GM12878 (cell line): ENCODE results near the gene RCVRN. TPM values are rescaled to one million over a fixed set of nuclear protein-coding genes. Genes with fewer than 3 reads are reported as not detected.

Experiments
- ATAC-seq: fragments of 200-7000 bp; cut with Tn5 transposase; 3 replicates; pipeline ENCODE4 v1.9.1; 2020; ENCODE audit warnings: mild to moderate bottlenecking, moderate library complexity
- BruUV-seq: library from RNA; stranded (reverse); fragments of 400-500 nt; replicated peaks from 2 replicates; lab custom pipeline; 2021; lab: Mats Ljungman, UMichigan
- CTCF ChIA-PET: fragments of 300-600 bp; sonication (Branson Sonifier 250); formaldehyde crosslinking; extraction: SDS; loops from one replicate; lab custom pipeline; 2021; ENCODE audit warnings: inconsistent platforms; lab: Yijun Ruan, JAX
- POLR2A ChIA-PET: fragments of 350-600 bp; formaldehyde crosslinking; extraction: SDS; loops from one replicate; lab custom pipeline; 2021; ENCODE audit warnings: inconsistent platforms; lab: Charles Lee
- RAD21 ChIA-PET: fragments of 300-600 bp; sonication (Branson Sonifier 250); formaldehyde crosslinking; loops from one replicate; lab custom pipeline; 2023; ENCODE audit warnings: antibody characterized with exemption; ENCODE audit not compliant: unreplicated experiment; lab: Charles Lee
- SMC1A ChIA-PET: fragments of 300-600 bp; sonication (Branson Sonifier 250); formaldehyde crosslinking; loops from one replicate; lab custom pipeline; 2023; ENCODE audit not compliant: unreplicated experiment, uncharacterized antibody; lab: Charles Lee
- DNase-seq: peaks from one replicate; pipeline ENCODE4 v3.0.0-alpha.2; 2011; ENCODE audit warnings: low read depth, low spot score
- FAIRE-seq: peaks from 3 replicates; lab custom pipeline; 2011; peaks lifted over from hg19 to GRCh38; lab: Jason Lieb, UNC
- H2AFZ ChIP-seq: 2 replicates; pipeline ENCODE4 v1.6.0; 2011; ENCODE audit warnings: low read depth, low read length, control low read depth; ENCODE audit not compliant: control insufficient read depth
- H3K27ac ChIP-seq: 2 replicates; pipeline ENCODE4 v1.5.1; 2011; ENCODE audit warnings: control low read depth; ENCODE audit not compliant: control insufficient read depth, insufficient read depth
- H3K27me3 ChIP-seq, 2 experiments: replicated peaks in 1 of 2; 2 replicates each; pipeline versions ENCODE4 v1.6.0 to v1.6.1; 2011; ENCODE audit warnings: low read length in 1 of 2; ENCODE audit not compliant: control insufficient read depth in 2 of 2, insufficient read depth in 2 of 2
- H3K36me3 ChIP-seq, 2 experiments: 2 replicates each; pipeline ENCODE4 v1.5.1; 2011; ENCODE audit warnings: low read length in 1 of 2; ENCODE audit not compliant: control insufficient read depth in 2 of 2, insufficient read depth in 2 of 2
- H3K4me1 ChIP-seq: 2 replicates; pipeline ENCODE4 v1.6.1; 2011; ENCODE audit warnings: mild to moderate bottlenecking, low read length, moderate library complexity, mixed read lengths; ENCODE audit not compliant: control insufficient read depth, insufficient read depth
- H3K4me2 ChIP-seq: 2 replicates; pipeline ENCODE4 v1.6.0; 2011; ENCODE audit warnings: control low read depth; ENCODE audit not compliant: control insufficient read depth, insufficient read depth
- H3K4me3 ChIP-seq: fragments of 200-600 bp; sonication (generic); 2 replicates; pipeline ENCODE4 v1.5.1; 2016
- H3K79me2 ChIP-seq: 2 replicates; pipeline ENCODE4 v1.6.0; 2011; ENCODE audit warnings: low read length; ENCODE audit not compliant: control insufficient read depth, insufficient read depth
- H3K9ac ChIP-seq: 2 replicates; pipeline ENCODE4 v1.8.0; 2011; ENCODE audit warnings: low read length, control low read depth, mixed read lengths; ENCODE audit not compliant: control insufficient read depth, insufficient read depth
- H3K9me3 ChIP-seq: replicated peaks from 3 replicates; pipeline ENCODE4 v1.5.1; 2011; ENCODE audit warnings: mild to moderate bottlenecking, low read length; ENCODE audit not compliant: control insufficient read depth, insufficient read depth
- H4K20me1 ChIP-seq: 2 replicates; pipeline ENCODE4 v1.6.0; 2011; ENCODE audit not compliant: control insufficient read depth, insufficient read depth
- CTCF ChIP-seq, 3 experiments: IDR thresholded peaks in 2 of 3; conservative IDR thresholded peaks in 1 of 3; 2 replicates each; pipeline ENCODE4 v1.5.1; 2011; ENCODE audit warnings: low read depth in 3 of 3, low read length in 3 of 3, mild to moderate bottlenecking in 3 of 3, control low read depth in 2 of 3, moderate library complexity in 2 of 3, inconsistent platforms in 1 of 3, mixed read lengths in 1 of 3; ENCODE audit not compliant: control insufficient read depth in 2 of 3, insufficient read depth in 1 of 3; ENCODE audit errors: extremely low read depth in 1 of 3
- KAT2A ChIP-seq: conservative IDR thresholded peaks from 2 replicates; pipeline ENCODE4 v1.6.1; 2011; ENCODE audit warnings: low read depth, low read length; ENCODE audit not compliant: control insufficient read depth
- KDM1A ChIP-seq: fragments of 200-600 bp; sonication (generic); IDR thresholded peaks from 2 replicates; pipeline ENCODE4 v1.6.1; 2016; ENCODE audit warnings: borderline replicate concordance
- PML ChIP-seq: IDR thresholded peaks from 2 replicates; pipeline ENCODE4 v1.6.1; 2012; ENCODE audit warnings: low read length, inconsistent platforms
- YY1 ChIP-seq: IDR thresholded peaks from 2 replicates; pipeline ENCODE4 v1.6.1; 2011; ENCODE audit warnings: low read depth, mild to moderate bottlenecking, low read length
- ZBTB40 ChIP-seq: fragments of 450-650 bp; IDR thresholded peaks from 2 replicates; pipeline ENCODE4 v1.6.1; 2016; ENCODE audit warnings: mild to moderate bottlenecking, moderate library complexity, borderline replicate concordance
- WGBS: methylation state at CpG from one replicate; pipeline ENCODE4 v1.1.6; 2016; ENCODE audit warnings: low lambda C conversion rate; ENCODE audit not compliant: insufficient replicate concordance, insufficient coverage; ENCODE audit errors: missing lambda C conversion rate; 5-methylcytosine and 5-hydroxymethylcytosine counted together
- in situ Hi-C: fragments of 300-500 bp; cut with MboI; formaldehyde crosslinking; loops from 9 replicates; pipeline ENCODE4 v1.14.3; 2018; ENCODE audit warnings: mixed read lengths
- intact Hi-C: fragments of 100-400 bp; cut with micrococcal nuclease; formaldehyde crosslinking; loops from one replicate; pipeline ENCODE4 v1.14.2; 2022; ENCODE audit not compliant: unreplicated experiment
- polyA plus RNA-seq, 11 experiments: library from polyadenylated mRNA; depleted of rRNA in 4 of 11; unstranded in 6 of 11; stranded (reverse) in 5 of 11; fragments of >200 nt; fragmentation: Nextera tagmentation in 4 of 11; fragmentation: Illumina TruSeq in 1 of 11; extraction: Ambion mirVana in 4 of 11; extraction: Trizol in 1 of 11; gene quantifications; 1 replicate in 1 of 11; 2 replicates in 10 of 11; pipeline versions ENCODE4 v1.2.1 to v1.2.3, GENCODE V29; 2011 to 2016; ENCODE audit warnings: inconsistent platforms in 2 of 11, missing spikeins in 2 of 11, low read depth in 1 of 11
- total RNA-seq, 4 experiments: library from RNA; depleted of rRNA in 3 of 4; stranded (reverse); fragments of >200 nt in 3 of 4; fragmentation: Illumina TruSeq in 1 of 4; extraction: Trizol in 1 of 4; gene quantifications; 2 replicates each; pipeline versions ENCODE4 v1.2.1 to v1.2.3, GENCODE V29; 2013 to 2021

Gene RCVRN
- total and polyA plus RNA-seq, 10 of the 15 experiments (the other 5 are each of a cell fraction or from before 2014, with no cell fraction given) = 0.07 to 0.23 (median 0.14) TPM; not detected in 6

DNA sequence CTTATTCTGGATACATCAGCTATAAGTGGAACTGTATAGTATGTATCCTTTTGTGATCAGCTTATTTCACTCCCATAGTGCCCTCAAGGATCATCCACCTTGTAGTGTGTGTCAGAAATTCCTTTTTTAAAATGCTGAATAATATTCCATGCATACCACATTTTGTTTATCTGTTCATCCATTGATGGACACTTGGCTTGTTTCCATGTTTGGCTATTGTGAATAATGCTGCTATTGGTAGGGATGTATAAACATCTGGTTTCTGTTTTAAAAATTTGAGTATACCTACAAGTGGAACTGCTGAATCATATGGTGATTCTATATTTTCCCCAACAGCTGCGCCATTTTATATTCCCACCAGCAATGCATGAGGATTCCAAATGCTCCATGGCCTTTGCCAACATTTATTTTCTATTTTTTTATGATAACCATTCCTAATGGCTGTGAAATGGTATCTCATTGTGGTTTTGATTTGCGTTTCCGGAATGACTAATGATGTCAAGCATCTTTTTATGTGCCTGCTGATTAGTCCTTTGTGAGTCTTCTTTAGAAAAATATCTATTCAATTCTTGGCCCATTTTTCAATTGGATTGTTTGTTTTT, 11.6 kb downstream of the RCVRN start (continued):
- TF ChIP-seq ZBTB40 (no peak), KDM1A (no peak)

DNA sequence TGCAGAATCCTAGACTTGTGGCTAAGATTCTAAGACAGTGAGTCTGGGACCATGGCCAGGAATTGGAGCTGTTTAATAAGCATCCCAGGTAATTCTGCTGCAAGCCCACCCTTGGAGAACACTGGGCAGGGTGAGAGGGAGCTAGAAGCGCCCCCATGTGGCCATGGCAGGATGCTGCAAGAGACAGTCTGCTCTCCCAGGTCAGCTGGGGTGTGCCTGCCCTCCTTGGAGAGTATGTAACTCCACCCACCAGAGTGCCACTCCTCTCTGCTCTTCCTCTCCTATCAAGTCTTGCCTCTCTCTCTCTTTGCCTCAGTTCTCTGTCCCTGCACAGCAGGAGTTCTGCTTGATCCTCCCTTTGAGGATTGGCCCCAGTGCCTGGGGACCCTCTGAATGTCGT, 14.9 kb downstream of the RCVRN start:
- intact Hi-C loops = no loop called here

More for the DNA sequence above, 14.9 kb downstream of the RCVRN start:
- no peaks in the 10 kb centered on the region; the same call in 2 of the 3 replicates for H3K9me3 ChIP-seq
- H3K36me3 ChIP-seq = no peaks in the 10 kb centered on the region
- ChIA-PET CTCF (interaction anchor here (0.7 to 1.4 kb wide), 4 partner anchors 10 to 337 kb away, joined by 3 to 4 read pairs (median 3); no protein-coding TSS in a partner anchor), SMC1A (no interaction called here), POLR2A (no interaction called here), RAD21 (no interaction called here)
- no peak overlapping the region for H3K27ac ChIP-seq
- no peaks in the 10 kb centered on the region for H3K79me2 ChIP-seq
- in situ Hi-C loops = loop anchor here (5.0 to 10.0 kb wide), 2 partner anchors 33 to 55 kb away; no protein-coding TSS in a partner anchor
- H3K27me3 ChIP-seq = no peaks in the 10 kb centered on the region; a peak in 1 of 4 replicates
- H3K4me3 ChIP-seq = no peak overlapping the region
- H3K9ac ChIP-seq = no peak overlapping the region
- FAIRE-seq = no peak
- BruUV-seq = no TSS peak
- TF ChIP-seq KAT2A (no peak), CTCF (IDR thresholded peaks at IDR 0.05 in 2 of 3, conservative IDR thresholded peaks at IDR 0.05 in 1 of 3; ENCODE audit: control insufficient read depth in 2 of 3, extremely low read depth in 1 of 3, insufficient read depth in 1 of 3, low read depth in 3 of 3, low read length in 3 of 3) (peak; percentile 23 to 62 (median 58)), PML (no peak), YY1 (no peak)
- H2AFZ ChIP-seq = no peak overlapping the region
- DNase-seq = no peak
- H4K20me1 ChIP-seq = no peaks in the 10 kb centered on the region
- peak; percentile 61 for ATAC-seq
- no peak overlapping the region for H3K4me2 ChIP-seq
- no peaks in the 10 kb centered on the region for H3K4me1 ChIP-seq
- 0% methylated on average over 2 of the region's 2 CpGs for WGBS
